C4-2B (cell line): ENCODE measurements around the gene CCSER1.

Experiments
- H3K27ac ChIP-seq: fragments of 450-650 bp; 2 replicates; pipeline ENCODE4 v1.5.1; 2017
- CTCF ChIP-seq: fragments of 450-650 bp; conservative IDR thresholded peaks from 2 replicates; pipeline ENCODE4 v1.5.1; 2017; ENCODE audit warnings: mild to moderate bottlenecking
- ZFX ChIP-seq: fragments of 450-650 bp; IDR thresholded peaks from 2 replicates; pipeline ENCODE4 v1.6.1; 2017

The CCSER1 gene

GRCh38 chr4:90215286-90215685 is 88.1 kb downstream of the CCSER1 start:
- no peak overlapping the region for H3K27ac ChIP-seq
- no peak for TF ChIP-seq CTCF
- no peak for TF ChIP-seq ZFX

- no peak overlapping the region for H3K27ac ChIP-seq
- TF ChIP-seq CTCF: no peak
- TF ChIP-seq ZFX: no peak
Measured at GRCh38 chr4:90219822-90220221, 92.6 kb downstream of the CCSER1 start.

- no peak overlapping the region for H3K27ac ChIP-seq
- TF ChIP-seq ZFX (no peak), CTCF (no peak)
Measured at GRCh38 chr4:90220459-90220858, 93.3 kb downstream of the CCSER1 start.

- TF ChIP-seq ZFX (no peak), CTCF (no peak)
Measured at GRCh38 chr4:90226734-90227133, 99.5 kb downstream of the CCSER1 start.

GRCh38 chr4:90227177-90227576 is 100.0 kb downstream of the CCSER1 start:
- H3K27ac ChIP-seq: no peak overlapping the region
- no peak for TF ChIP-seq ZFX
- no peak for TF ChIP-seq CTCF

More at GRCh38 chr4:90226734-90227133, 99.5 kb downstream of the CCSER1 start:
- no peak overlapping the region for H3K27ac ChIP-seq

- TF ChIP-seq CTCF (no peak), ZFX (no peak)
- no peak overlapping the region for H3K27ac ChIP-seq
Measured at GRCh38 chr4:90234916-90235547, 107.8 kb downstream of the CCSER1 start.

- no peak overlapping the region for H3K27ac ChIP-seq
- no peak for TF ChIP-seq CTCF
- no peak for TF ChIP-seq ZFX
Measured at GRCh38 chr4:90237751-90238530, 110.7 kb downstream of the CCSER1 start.
